Measurements from ENCODE around the gene TTYH2.
A peak's percentile ranks its signal among the peaks of the same experiment; 100 is the strongest.

The TTYH2 gene

DNA sequence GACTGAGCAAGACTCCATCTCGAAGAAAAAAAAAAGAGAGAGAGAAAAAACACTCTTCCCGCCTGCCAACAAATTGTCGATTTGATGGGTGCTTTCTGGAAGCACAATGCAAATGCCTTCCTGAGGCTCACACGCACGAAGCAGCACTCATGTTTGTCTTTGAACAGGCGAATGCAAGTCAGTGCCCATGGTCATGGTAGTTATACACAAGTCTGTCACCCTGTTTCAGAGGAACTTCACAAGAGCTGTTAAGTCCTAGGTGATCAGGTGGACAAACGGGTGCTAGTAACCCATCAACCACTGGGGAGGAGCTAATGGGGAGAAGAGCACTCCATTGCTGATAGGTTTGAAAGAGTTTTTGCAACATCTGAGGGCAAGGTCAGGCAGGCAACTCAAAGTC lies 54.2 kb downstream of the TTYH2 start:
- Mint-ChIP-seq H3K4me1 (peaks cover 46% of the 10 kb centered on the region), H3K4me3 (peak overlapping the region in 1 of 3 experiments; percentile 0), H3K27me3 (ENCODE audit: low read depth) (peaks cover 23% of the 10 kb centered on the region), H3K27ac (peak overlapping the region in 1 of 3 experiments; percentile 4), H3K36me3 (ENCODE audit: low read depth) (no peaks in the 10 kb centered on the region), H3K9me3 (no peaks in the 10 kb centered on the region)
- TF ChIP-seq, protein P1, sequence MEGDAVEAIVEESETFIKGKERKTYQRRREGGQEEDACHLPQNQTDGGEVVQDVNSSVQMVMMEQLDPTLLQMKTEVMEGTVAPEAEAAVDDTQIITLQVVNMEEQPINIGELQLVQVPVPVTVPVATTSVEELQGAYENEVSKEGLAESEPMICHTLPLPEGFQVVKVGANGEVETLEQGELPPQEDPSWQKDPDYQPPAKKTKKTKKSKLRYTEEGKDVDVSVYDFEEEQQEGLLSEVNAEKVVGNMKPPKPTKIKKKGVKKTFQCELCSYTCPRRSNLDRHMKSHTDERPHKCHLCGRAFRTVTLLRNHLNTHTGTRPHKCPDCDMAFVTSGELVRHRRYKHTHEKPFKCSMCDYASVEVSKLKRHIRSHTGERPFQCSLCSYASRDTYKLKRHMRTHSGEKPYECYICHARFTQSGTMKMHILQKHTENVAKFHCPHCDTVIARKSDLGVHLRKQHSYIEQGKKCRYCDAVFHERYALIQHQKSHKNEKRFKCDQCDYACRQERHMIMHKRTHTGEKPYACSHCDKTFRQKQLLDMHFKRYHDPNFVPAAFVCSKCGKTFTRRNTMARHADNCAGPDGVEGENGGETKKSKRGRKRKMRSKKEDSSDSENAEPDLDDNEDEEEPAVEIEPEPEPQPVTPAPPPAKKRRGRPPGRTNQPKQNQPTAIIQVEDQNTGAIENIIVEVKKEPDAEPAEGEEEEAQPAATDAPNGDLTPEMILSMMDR (IDR thresholded peaks at IDR 0.05; ENCODE audit: unreplicated experiment in 3 of 3) = no peak

- H3K4me3 Mint-ChIP-seq = no peak overlapping the region
- peaks cover 23% of the 10 kb centered on the region for H3K27me3 Mint-ChIP-seq (ENCODE audit: low read depth)
- TF ChIP-seq, protein P1 (IDR thresholded peaks at IDR 0.05; ENCODE audit: unreplicated experiment in 3 of 3) = no peak
- no peaks in the 10 kb centered on the region for H3K36me3 Mint-ChIP-seq (ENCODE audit: low read depth)
- H3K4me1 Mint-ChIP-seq = peaks cover 47% of the 10 kb centered on the region
- no peaks in the 10 kb centered on the region for H3K9me3 Mint-ChIP-seq
- peak overlapping the region in 1 of 3 experiments; percentile 4 for H3K27ac Mint-ChIP-seq
Observed at GRCh38 chr17:74267987-74268499, 54.7 kb downstream of the TTYH2 start.

- H3K4me3 Mint-ChIP-seq = no peak overlapping the region
- H3K27me3 Mint-ChIP-seq (ENCODE audit: low read depth) = peaks cover 26% of the 10 kb centered on the region
- TF ChIP-seq, protein P1 (IDR thresholded peaks at IDR 0.05; ENCODE audit: unreplicated experiment in 3 of 3) = no peak
- no peaks in the 10 kb centered on the region for H3K36me3 Mint-ChIP-seq (ENCODE audit: low read depth)
- H3K9me3 Mint-ChIP-seq = no peaks in the 10 kb centered on the region
- H3K27ac Mint-ChIP-seq = peak overlapping the region in 1 of 3 experiments; percentile 4
- H3K4me1 Mint-ChIP-seq = peaks cover 48% of the 10 kb centered on the region
Observed at GRCh38 chr17:74268558-74268957, 55.2 kb downstream of the TTYH2 start.

- peaks cover 66% of the 10 kb centered on the region for H3K4me1 Mint-ChIP-seq
- peaks cover 39% of the 10 kb centered on the region for H3K27me3 Mint-ChIP-seq (ENCODE audit: low read depth)
- TF ChIP-seq, protein P1 (IDR thresholded peaks at IDR 0.05; ENCODE audit: unreplicated experiment in 3 of 3) = no peak
- H3K27ac Mint-ChIP-seq = peak overlapping the region in 2 of 3 experiments; percentile 68 to 80
- peak overlapping the region in 1 of 3 experiments; percentile 29 for H3K4me3 Mint-ChIP-seq
- no peaks in the 10 kb centered on the region for H3K9me3 Mint-ChIP-seq
- H3K36me3 Mint-ChIP-seq (ENCODE audit: low read depth) = no peaks in the 10 kb centered on the region
Observed at GRCh38 chr17:74270333-74270732, 57.0 kb downstream of the TTYH2 start.

GRCh38 chr17:74271281-74271680 lies 57.9 kb downstream of the TTYH2 start:
- H3K27ac Mint-ChIP-seq = peak overlapping the region in 2 of 3 experiments; percentile 71 to 74
- H3K27me3 Mint-ChIP-seq (ENCODE audit: low read depth) = peaks cover 43% of the 10 kb centered on the region
- H3K9me3 Mint-ChIP-seq = no peaks in the 10 kb centered on the region
- H3K4me1 Mint-ChIP-seq = peaks cover 75% of the 10 kb centered on the region
- TF ChIP-seq, protein P1 (IDR thresholded peaks at IDR 0.05; ENCODE audit: unreplicated experiment in 3 of 3) = no peak
- no peaks in the 10 kb centered on the region for H3K36me3 Mint-ChIP-seq (ENCODE audit: low read depth)
- no peak overlapping the region for H3K4me3 Mint-ChIP-seq

GRCh38 chr17:74271901-74272561 lies 58.7 kb downstream of the TTYH2 start:
- peaks cover 43% of the 10 kb centered on the region for H3K27me3 Mint-ChIP-seq (ENCODE audit: low read depth)
- H3K9me3 Mint-ChIP-seq = no peaks in the 10 kb centered on the region
- H3K4me3 Mint-ChIP-seq = peak overlapping the region in 1 of 3 experiments; percentile 30
- TF ChIP-seq, protein P1 (IDR thresholded peaks at IDR 0.05; ENCODE audit: unreplicated experiment in 3 of 3) = no peak
- peak overlapping the region; percentile 54 to 74 (median 71) for H3K27ac Mint-ChIP-seq
- H3K4me1 Mint-ChIP-seq = peaks cover 83% of the 10 kb centered on the region
- no peaks in the 10 kb centered on the region for H3K36me3 Mint-ChIP-seq (ENCODE audit: low read depth)

Measured in nephron (organoid).